LNCaP clone FGC (cell line): ENCODE measurements around the gene CFP.
"Not testable (repeated sequence)": the region's sequence is repeated elsewhere in the genome, so short reads cannot be mapped to it uniquely, and the experiment has no call there.

Experiments
- DNase-seq: peaks from one replicate; pipeline ENCODE4 v3.0.0-alpha.2; 2011; ENCODE audit warnings: low read depth
- H3K4me3 ChIP-seq: 2 replicates; pipeline ENCODE4 v1.5.1; 2011; ENCODE audit warnings: mild to moderate bottlenecking, low read depth, low read length, control low read depth
- TF ChIP-seq, protein P1 (sequence below): IDR thresholded peaks from 2 replicates; pipeline ENCODE4 v1.5.1; 2012; ENCODE audit warnings: mild to moderate bottlenecking; ENCODE audit not compliant: control insufficient read depth, insufficient read depth; ENCODE audit errors: extremely low read depth

The CFP gene

DNA sequence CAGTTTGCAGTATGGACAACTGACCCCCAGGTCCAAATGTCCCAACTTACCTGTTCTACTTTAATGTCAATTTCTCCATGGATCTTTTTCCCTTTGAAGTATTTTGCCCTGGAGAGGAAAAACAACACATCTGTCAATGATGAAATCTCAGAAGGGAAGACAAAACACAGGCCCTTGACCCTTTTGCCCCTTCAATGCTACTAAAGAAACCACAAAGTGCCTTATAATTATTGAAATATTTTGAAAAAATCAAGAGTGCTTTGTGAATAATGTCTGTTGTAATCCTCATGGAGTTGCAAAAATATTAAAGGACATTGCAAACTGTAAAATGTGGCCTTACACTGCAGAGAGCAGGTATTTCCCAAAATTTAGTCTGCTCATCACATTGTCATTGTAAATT is 22.6 kb downstream of the CFP start:
- no peak overlapping the region for H3K4me3 ChIP-seq
- TF ChIP-seq, protein P1, sequence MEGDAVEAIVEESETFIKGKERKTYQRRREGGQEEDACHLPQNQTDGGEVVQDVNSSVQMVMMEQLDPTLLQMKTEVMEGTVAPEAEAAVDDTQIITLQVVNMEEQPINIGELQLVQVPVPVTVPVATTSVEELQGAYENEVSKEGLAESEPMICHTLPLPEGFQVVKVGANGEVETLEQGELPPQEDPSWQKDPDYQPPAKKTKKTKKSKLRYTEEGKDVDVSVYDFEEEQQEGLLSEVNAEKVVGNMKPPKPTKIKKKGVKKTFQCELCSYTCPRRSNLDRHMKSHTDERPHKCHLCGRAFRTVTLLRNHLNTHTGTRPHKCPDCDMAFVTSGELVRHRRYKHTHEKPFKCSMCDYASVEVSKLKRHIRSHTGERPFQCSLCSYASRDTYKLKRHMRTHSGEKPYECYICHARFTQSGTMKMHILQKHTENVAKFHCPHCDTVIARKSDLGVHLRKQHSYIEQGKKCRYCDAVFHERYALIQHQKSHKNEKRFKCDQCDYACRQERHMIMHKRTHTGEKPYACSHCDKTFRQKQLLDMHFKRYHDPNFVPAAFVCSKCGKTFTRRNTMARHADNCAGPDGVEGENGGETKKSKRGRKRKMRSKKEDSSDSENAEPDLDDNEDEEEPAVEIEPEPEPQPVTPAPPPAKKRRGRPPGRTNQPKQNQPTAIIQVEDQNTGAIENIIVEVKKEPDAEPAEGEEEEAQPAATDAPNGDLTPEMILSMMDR, result no peak
- no peak for DNase-seq

DNA sequence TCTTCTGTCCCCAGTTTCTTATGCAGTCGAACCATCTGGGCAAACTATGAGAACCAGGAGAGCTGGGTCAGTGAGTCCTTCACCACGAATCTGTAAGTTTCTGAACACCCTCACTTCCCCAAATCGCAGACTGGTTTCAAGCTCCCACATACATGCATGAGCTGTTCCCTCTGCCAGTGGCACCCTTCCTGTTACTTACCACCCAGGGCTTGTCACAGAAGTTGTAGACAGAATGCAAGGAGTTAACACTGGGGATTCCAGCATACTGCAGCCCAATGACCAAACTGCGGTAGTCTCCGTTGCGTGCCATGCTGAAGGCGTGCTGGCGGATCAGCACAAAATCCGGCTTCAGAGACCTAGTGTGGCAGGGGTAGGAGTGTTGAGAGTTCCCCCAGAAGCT is 24.7 kb downstream of the CFP start:
- H3K4me3 ChIP-seq, result no peak overlapping the region
- DNase-seq, result no peak
- TF ChIP-seq, protein P1, result no peak

DNA sequence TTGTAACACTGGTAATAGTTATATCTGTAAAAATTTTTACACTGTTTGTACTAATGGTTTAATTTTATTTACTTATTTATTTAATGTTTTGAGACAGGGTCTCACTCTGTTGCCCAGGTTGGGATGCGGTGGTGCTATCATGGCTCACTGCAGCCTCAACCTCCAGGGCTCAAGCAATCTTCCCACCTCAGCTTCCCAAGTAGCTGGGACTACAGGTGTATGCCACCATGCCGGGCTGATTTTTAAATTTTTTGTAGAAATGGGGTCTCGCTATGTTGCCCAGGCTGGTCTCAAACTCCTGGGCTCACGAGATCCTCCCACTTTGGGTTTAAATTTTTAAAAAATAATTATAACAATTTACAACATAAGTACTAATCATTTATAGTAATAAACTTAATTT is 26.6 kb downstream of the CFP start:
- H3K4me3 ChIP-seq, DNase-seq: not testable (repeated sequence)

DNA sequence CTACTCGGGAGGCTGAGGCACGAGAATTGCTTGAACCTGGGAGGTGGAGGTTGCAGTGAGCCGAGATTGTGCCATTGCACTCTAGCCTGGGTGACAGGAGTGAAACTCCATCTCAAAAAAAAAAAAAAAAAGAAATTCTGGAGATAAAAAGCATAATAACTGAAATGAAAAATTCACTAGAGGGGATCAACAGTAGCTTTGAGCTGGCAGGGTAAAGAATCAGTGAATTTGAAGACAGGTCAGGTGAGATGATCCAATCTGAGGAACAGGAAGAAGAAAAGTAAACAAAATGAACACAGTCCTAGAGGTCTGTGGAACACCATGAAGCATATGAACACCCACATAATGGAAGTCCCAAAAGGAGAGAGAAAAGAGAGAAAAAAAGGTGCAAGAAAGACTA is 32.5 kb downstream of the CFP start:
- TF ChIP-seq, protein P1, result no peak
- no peak for DNase-seq
- H3K4me3 ChIP-seq, result no peak overlapping the region

DNA sequence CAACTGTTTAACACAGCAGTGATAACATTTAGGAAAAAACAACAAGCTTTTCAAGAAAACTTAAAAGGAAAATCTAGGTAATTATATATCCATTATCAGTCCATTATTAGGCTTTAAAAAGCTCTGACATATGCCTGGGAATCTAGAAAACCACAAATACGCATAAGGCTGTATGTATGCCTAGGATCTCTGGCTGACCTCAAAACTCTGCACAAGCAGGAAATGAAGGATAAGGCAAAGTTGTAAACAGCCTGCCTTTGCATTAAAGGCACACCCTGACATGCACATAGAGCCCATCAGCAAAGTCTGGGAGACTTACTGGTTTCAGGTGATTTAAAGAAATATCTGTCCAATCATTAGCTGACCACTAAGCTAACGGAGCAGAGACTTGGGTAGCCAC is 33.5 kb downstream of the CFP start:
- TF ChIP-seq, protein P1, result no peak
- H3K4me3 ChIP-seq, result no peak overlapping the region
- no peak for DNase-seq

DNA sequence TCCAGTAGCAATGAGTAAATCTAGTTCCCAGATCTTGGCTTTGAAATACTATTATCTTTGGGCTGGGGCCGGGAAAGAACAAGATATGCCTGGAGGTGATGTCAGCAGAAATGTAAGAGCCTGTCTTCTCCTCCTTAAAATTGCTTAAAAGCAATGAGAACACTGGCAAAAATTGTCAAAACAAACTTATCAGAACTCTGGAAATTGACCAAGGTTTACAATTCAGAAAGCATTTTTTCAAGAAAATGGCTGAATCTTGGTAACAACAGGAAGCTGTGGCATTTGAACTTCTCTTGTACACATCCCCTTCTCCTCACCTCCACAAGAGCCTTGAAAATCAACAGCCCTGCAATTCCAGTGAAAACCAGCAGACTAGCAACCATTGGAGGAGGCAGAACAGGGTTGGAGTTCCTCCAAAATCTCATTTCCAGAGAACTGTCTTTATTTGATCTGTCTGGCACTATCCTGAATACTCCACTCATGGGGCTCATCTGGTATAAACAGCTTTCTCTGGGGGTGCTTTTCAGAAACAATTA is 33.9 kb downstream of the CFP start:
- DNase-seq, result no peak
- TF ChIP-seq, protein P1, result no peak
- H3K4me3 ChIP-seq, result no peak overlapping the region

DNA sequence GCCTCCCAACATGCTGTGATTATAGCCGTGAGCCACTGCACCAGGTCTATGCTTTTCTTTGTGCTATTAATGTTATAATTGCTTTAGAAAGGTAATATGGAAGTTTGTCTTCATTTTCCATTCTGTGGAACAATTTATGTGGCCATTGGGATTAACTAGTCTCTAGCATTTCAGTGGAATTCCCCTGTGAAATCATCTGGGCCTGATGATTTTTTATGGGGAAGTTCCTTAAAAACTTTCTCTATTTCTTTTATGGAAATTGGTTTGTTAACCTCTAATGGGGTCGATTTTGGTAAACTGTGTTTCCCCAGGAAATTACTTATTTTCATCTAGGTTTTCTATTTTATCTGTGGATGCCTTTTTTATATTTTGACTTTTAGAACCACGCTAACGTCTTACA is 36.2 kb downstream of the CFP start:
- DNase-seq, result no peak
- no peak overlapping the region for H3K4me3 ChIP-seq
- TF ChIP-seq, protein P1, result no peak
